ENCODE data around the gene IPO11.

The IPO11 gene

GRCh38 chr5:62626534-62626933, 214.0 kb downstream of the IPO11 start:
- Histone ChIP-seq H3K27me3 (ENCODE audit: insufficient read depth, insufficient read length) (no peaks in the 10 kb centered on the region), H3K36me3 (ENCODE audit: insufficient read depth, insufficient read length, low read length) (peaks cover 5% of the 10 kb centered on the region), H3K9ac (ENCODE audit: insufficient read length, low read depth) (no peak overlapping the region)

GRCh38 chr5:62627121-62627520, 214.6 kb downstream of the IPO11 start:
- no peak for TF ChIP-seq SUZ12 (IDR thresholded peaks at IDR 0.05; ENCODE audit: extremely low read depth, insufficient read depth, insufficient read length)
- TF ChIP-seq ZNF274 (IDR thresholded peaks at IDR 0.05; ENCODE audit: low read depth, low read length), result no peak
- no peak for TF ChIP-seq YY1 (IDR thresholded peaks at IDR 0.05; ENCODE audit: insufficient read depth, insufficient read length)
- Histone ChIP-seq H3K4me1 (ENCODE audit: insufficient read depth, insufficient read length) (peaks cover 2% of the 10 kb centered on the region), H3K27me3 (ENCODE audit: insufficient read depth, insufficient read length) (no peaks in the 10 kb centered on the region), H3K36me3 (ENCODE audit: insufficient read depth, insufficient read length, low read length) (peaks cover 5% of the 10 kb centered on the region), H3K9ac (ENCODE audit: insufficient read length, low read depth) (no peak overlapping the region), H3K4me3 (ENCODE audit: insufficient read length, low read depth) (no peak overlapping the region), H3K9me3 (ENCODE audit: insufficient read depth, low read length) (no peaks in the 10 kb centered on the region)
- no peak for DNase-seq (ENCODE audit: low read depth, low spot score)

More at GRCh38 chr5:62626534-62626933, 214.0 kb downstream of the IPO11 start:
- Histone ChIP-seq H3K9me3 (ENCODE audit: insufficient read depth, low read length) (no peaks in the 10 kb centered on the region), H3K4me1 (ENCODE audit: insufficient read depth, insufficient read length) (peaks cover 2% of the 10 kb centered on the region), H3K4me3 (ENCODE audit: insufficient read length, low read depth) (no peak overlapping the region)
- TF ChIP-seq ZNF274 (IDR thresholded peaks at IDR 0.05; ENCODE audit: low read depth, low read length), result no peak
- no peak for TF ChIP-seq YY1 (IDR thresholded peaks at IDR 0.05; ENCODE audit: insufficient read depth, insufficient read length)
- no peak for TF ChIP-seq SUZ12 (IDR thresholded peaks at IDR 0.05; ENCODE audit: extremely low read depth, insufficient read depth, insufficient read length)
- no peak for DNase-seq (ENCODE audit: low read depth, low spot score)

DNA sequence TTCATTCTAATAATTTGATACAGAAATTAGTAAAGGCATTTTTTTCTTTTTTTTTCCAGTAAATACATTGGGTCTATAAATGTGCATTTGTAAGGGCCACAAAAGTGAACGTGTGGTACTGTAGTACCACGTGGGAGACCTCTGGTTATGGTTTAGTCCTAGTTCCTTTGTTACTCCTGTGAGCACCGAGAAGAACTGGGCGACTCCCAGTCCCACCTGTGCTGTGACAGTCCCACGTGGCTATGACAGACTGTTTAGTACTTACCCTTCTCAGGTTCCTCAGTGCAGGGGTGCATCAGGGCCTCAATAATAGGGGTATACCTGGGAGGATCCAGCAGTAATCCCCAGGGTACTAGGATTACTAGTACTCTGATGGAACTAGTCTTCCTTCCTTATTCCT, 215.3 kb downstream of the IPO11 start:
- Histone ChIP-seq H3K9ac (ENCODE audit: insufficient read length, low read depth) (no peak overlapping the region), H3K4me3 (ENCODE audit: insufficient read length, low read depth) (no peak overlapping the region), H3K9me3 (ENCODE audit: insufficient read depth, low read length) (no peaks in the 10 kb centered on the region), H3K36me3 (ENCODE audit: insufficient read depth, insufficient read length, low read length) (peaks cover 5% of the 10 kb centered on the region), H3K27me3 (ENCODE audit: insufficient read depth, insufficient read length) (no peaks in the 10 kb centered on the region), H3K4me1 (ENCODE audit: insufficient read depth, insufficient read length) (peaks cover 2% of the 10 kb centered on the region)
- DNase-seq (ENCODE audit: low read depth, low spot score), result no peak
- TF ChIP-seq YY1 (IDR thresholded peaks at IDR 0.05; ENCODE audit: insufficient read depth, insufficient read length) (no peak), SUZ12 (IDR thresholded peaks at IDR 0.05; ENCODE audit: extremely low read depth, insufficient read depth, insufficient read length) (no peak), ZNF274 (IDR thresholded peaks at IDR 0.05; ENCODE audit: low read depth, low read length) (no peak)

DNA sequence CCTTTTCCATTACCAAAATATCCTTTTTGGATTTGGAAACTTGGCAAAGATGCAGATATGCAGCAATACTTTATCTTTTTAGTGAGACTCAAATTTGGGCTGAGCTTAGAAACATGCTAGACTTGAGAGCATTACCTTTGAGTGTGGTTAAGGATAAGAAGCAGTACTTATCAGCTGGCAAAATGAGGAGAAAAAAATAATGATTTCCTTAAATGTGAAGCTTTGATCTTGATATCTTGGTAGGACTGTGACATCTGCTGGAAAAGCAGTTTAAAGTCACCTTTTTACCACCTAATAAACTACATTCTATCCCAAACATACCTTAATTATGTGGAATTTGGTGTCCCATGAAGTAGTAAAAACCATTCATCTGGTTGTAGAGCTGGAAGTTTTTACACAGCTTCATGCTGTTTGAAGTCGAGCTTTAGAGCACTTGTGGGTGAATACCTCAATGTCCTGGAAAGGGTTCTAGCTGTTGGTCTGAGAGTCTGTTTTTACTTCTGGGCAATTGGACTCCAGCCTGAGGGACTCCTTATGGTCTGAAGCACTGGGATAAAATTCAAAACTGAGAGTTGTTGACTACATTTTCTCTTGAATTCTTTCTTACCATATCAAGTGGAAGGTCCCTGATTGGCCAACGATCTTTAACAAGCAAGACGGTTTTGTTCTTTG, 219.5 kb downstream of the IPO11 start:
- Histone ChIP-seq H3K36me3 (ENCODE audit: insufficient read depth, insufficient read length, low read length) (peaks cover 5% of the 10 kb centered on the region), H3K4me1 (ENCODE audit: insufficient read depth, insufficient read length) (peaks cover under 1% of the 10 kb centered on the region)
- TF ChIP-seq ZNF274 (IDR thresholded peaks at IDR 0.05; ENCODE audit: low read depth, low read length) (no peak), SUZ12 (IDR thresholded peaks at IDR 0.05; ENCODE audit: extremely low read depth, insufficient read depth, insufficient read length) (no peak), YY1 (IDR thresholded peaks at IDR 0.05; ENCODE audit: insufficient read depth, insufficient read length) (no peak)

DNA sequence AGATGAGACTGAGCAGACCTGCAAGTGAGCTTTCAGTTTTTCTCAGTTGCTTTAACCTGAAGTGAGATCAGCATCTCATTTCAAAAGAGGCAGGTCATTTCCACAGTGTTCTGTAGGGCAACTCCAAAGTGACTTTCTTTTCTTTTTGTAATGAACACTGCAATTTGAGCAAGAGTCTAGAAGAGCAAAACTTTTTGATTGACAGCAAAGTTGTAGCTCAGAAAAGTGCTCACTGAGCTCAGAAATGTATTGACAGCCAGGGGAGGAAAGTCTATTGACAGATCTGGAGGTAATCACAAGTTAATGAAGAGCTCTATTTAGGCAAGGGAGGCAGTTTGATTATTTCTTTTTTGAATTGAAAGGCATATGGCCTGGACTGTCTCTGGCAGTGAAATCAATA, 220.7 kb downstream of the IPO11 start:
- H3K4me3 ChIP-seq (ENCODE audit: insufficient read length, low read depth), result no peak overlapping the region
- no peaks in the 10 kb centered on the region; the same call in 1 of the 2 replicates for H3K9me3 ChIP-seq (ENCODE audit: insufficient read depth, low read length)
- H3K9ac ChIP-seq (ENCODE audit: insufficient read length, low read depth), result no peak overlapping the region
- TF ChIP-seq ZNF274 (IDR thresholded peaks at IDR 0.05; ENCODE audit: low read depth, low read length) (no peak), YY1 (IDR thresholded peaks at IDR 0.05; ENCODE audit: insufficient read depth, insufficient read length) (no peak), SUZ12 (IDR thresholded peaks at IDR 0.05; ENCODE audit: extremely low read depth, insufficient read depth, insufficient read length) (no peak)
- H3K27me3 ChIP-seq (ENCODE audit: insufficient read depth, insufficient read length), result no peaks in the 10 kb centered on the region
- H3K36me3 ChIP-seq (ENCODE audit: insufficient read depth, insufficient read length, low read length), result no peaks in the 10 kb centered on the region
- no peaks in the 10 kb centered on the region for H3K4me1 ChIP-seq (ENCODE audit: insufficient read depth, insufficient read length)
- no peak for DNase-seq (ENCODE audit: low read depth, low spot score)

More for the DNA sequence above, 219.5 kb downstream of the IPO11 start:
- no peak for DNase-seq (ENCODE audit: low read depth, low spot score)
- Histone ChIP-seq H3K9ac (ENCODE audit: insufficient read length, low read depth) (no peak overlapping the region), H3K27me3 (ENCODE audit: insufficient read depth, insufficient read length) (no peaks in the 10 kb centered on the region), H3K9me3 (ENCODE audit: insufficient read depth, low read length) (no peaks in the 10 kb centered on the region), H3K4me3 (ENCODE audit: insufficient read length, low read depth) (no peak overlapping the region)

DNA sequence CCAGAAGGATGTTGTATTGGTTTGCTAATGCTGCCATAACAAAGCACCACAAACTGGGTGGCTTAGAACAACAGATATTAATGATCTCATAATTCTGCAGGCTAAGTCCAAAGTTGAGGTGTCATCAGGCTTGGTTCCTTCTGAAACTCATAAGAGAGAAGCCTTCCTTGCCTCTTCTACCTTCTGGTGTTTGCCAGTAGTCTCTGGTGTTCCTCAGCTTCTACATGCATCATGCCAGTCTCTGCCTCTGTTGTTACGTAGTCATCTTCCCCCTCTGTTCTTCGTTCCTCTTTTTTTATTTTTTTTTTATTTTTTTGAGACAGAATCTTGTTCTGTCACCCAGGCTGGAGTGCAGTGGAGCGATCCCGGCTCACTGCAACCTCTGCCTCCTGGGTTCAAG, 227.9 kb downstream of the IPO11 start:
- Histone ChIP-seq H3K27me3 (ENCODE audit: insufficient read depth, insufficient read length) (no peaks in the 10 kb centered on the region), H3K4me1 (ENCODE audit: insufficient read depth, insufficient read length) (no peaks in the 10 kb centered on the region), H3K36me3 (ENCODE audit: insufficient read depth, insufficient read length, low read length) (no peaks in the 10 kb centered on the region), H3K9ac (ENCODE audit: insufficient read length, low read depth) (no peak overlapping the region), H3K9me3 (ENCODE audit: insufficient read depth, low read length) (no peaks in the 10 kb centered on the region; the same call in 1 of the 2 replicates), H3K4me3 (ENCODE audit: insufficient read length, low read depth) (no peak overlapping the region)
- TF ChIP-seq YY1 (IDR thresholded peaks at IDR 0.05; ENCODE audit: insufficient read depth, insufficient read length) (no peak), SUZ12 (IDR thresholded peaks at IDR 0.05; ENCODE audit: extremely low read depth, insufficient read depth, insufficient read length) (no peak), ZNF274 (IDR thresholded peaks at IDR 0.05; ENCODE audit: low read depth, low read length) (no peak)
- no peak for DNase-seq (ENCODE audit: low read depth, low spot score)

- H3K27me3 ChIP-seq (ENCODE audit: insufficient read depth, insufficient read length), result no peaks in the 10 kb centered on the region
- H3K36me3 ChIP-seq (ENCODE audit: insufficient read depth, insufficient read length, low read length), result no peaks in the 10 kb centered on the region
- no peaks in the 10 kb centered on the region; the same call in 1 of the 2 replicates for H3K9me3 ChIP-seq (ENCODE audit: insufficient read depth, low read length)
- TF ChIP-seq SUZ12 (IDR thresholded peaks at IDR 0.05; ENCODE audit: extremely low read depth, insufficient read depth, insufficient read length) (no peak), ZNF274 (IDR thresholded peaks at IDR 0.05; ENCODE audit: low read depth, low read length) (no peak), YY1 (IDR thresholded peaks at IDR 0.05; ENCODE audit: insufficient read depth, insufficient read length) (no peak)
- H3K9ac ChIP-seq (ENCODE audit: insufficient read length, low read depth), result no peak overlapping the region
- DNase-seq (ENCODE audit: low read depth, low spot score), result no peak
- H3K4me3 ChIP-seq (ENCODE audit: insufficient read length, low read depth), result no peak overlapping the region
- no peaks in the 10 kb centered on the region for H3K4me1 ChIP-seq (ENCODE audit: insufficient read depth, insufficient read length)
Measured at GRCh38 chr5:62642468-62642867, 229.9 kb downstream of the IPO11 start.

Measured in NT2/D1 (cell line).